Measurements from ENCODE around the gene EFCAB7.

The EFCAB7 gene

GRCh38 chr1:63593303-63593885 lies 70.1 kb downstream of the EFCAB7 start, which contains the start of gene PGM1:
PGM1 (plus strand) TSS chr1:63593411; CDS start chr1:63593489, 78 bp downstream.
- H3K4me1 ChIP-seq (ENCODE audit: insufficient read depth, insufficient read length) = no peaks in the 10 kb centered on the region
- H3K4me3 ChIP-seq (ENCODE audit: insufficient read length, low read depth) = peak within 1 kb of the TSS; percentile 82
- peaks cover 6% of the 10 kb centered on the region for H3K27me3 ChIP-seq (ENCODE audit: insufficient read depth, insufficient read length)
- peaks cover 12% of the 10 kb centered on the region for H3K36me3 ChIP-seq (ENCODE audit: insufficient read depth, insufficient read length, low read length)
- DNase-seq (ENCODE audit: low read depth, low spot score) = no peak
- TF ChIP-seq YY1 (IDR thresholded peaks at IDR 0.05; ENCODE audit: insufficient read depth, insufficient read length) (no peak), SUZ12 (IDR thresholded peaks at IDR 0.05; ENCODE audit: extremely low read depth, insufficient read depth, insufficient read length) (no peak), ZNF274 (IDR thresholded peaks at IDR 0.05; ENCODE audit: low read depth, low read length) (no peak)
- peak within 1 kb of the TSS; percentile 91 for H3K9ac ChIP-seq (ENCODE audit: insufficient read length, low read depth)
- no peaks in the 10 kb centered on the region for H3K9me3 ChIP-seq (ENCODE audit: insufficient read depth, low read length)

- Histone ChIP-seq H3K4me3 (ENCODE audit: insufficient read length, low read depth) (peak overlapping the region; percentile 82), H3K36me3 (ENCODE audit: insufficient read depth, insufficient read length, low read length) (peaks cover 12% of the 10 kb centered on the region), H3K9ac (ENCODE audit: insufficient read length, low read depth) (peak overlapping the region; percentile 91), H3K9me3 (ENCODE audit: insufficient read depth, low read length) (no peaks in the 10 kb centered on the region), H3K27me3 (ENCODE audit: insufficient read depth, insufficient read length) (peaks cover 6% of the 10 kb centered on the region), H3K4me1 (ENCODE audit: insufficient read depth, insufficient read length) (no peaks in the 10 kb centered on the region)
- DNase-seq (ENCODE audit: low read depth, low spot score) = no peak
- TF ChIP-seq ZNF274 (IDR thresholded peaks at IDR 0.05; ENCODE audit: low read depth, low read length) (no peak), SUZ12 (IDR thresholded peaks at IDR 0.05; ENCODE audit: extremely low read depth, insufficient read depth, insufficient read length) (no peak), YY1 (IDR thresholded peaks at IDR 0.05; ENCODE audit: insufficient read depth, insufficient read length) (no peak)
Measured at GRCh38 chr1:63593886-63594605, 70.7 kb downstream of the EFCAB7 start.

GRCh38 chr1:63595435-63595834 lies 72.1 kb downstream of the EFCAB7 start:
- Histone ChIP-seq H3K9ac (ENCODE audit: insufficient read length, low read depth) (no peak overlapping the region), H3K36me3 (ENCODE audit: insufficient read depth, insufficient read length, low read length) (peaks cover 12% of the 10 kb centered on the region), H3K9me3 (ENCODE audit: insufficient read depth, low read length) (no peaks in the 10 kb centered on the region), H3K27me3 (ENCODE audit: insufficient read depth, insufficient read length) (peaks cover 6% of the 10 kb centered on the region), H3K4me3 (ENCODE audit: insufficient read length, low read depth) (no peak overlapping the region), H3K4me1 (ENCODE audit: insufficient read depth, insufficient read length) (no peaks in the 10 kb centered on the region)
- TF ChIP-seq YY1 (IDR thresholded peaks at IDR 0.05; ENCODE audit: insufficient read depth, insufficient read length) (no peak), ZNF274 (IDR thresholded peaks at IDR 0.05; ENCODE audit: low read depth, low read length) (no peak), SUZ12 (IDR thresholded peaks at IDR 0.05; ENCODE audit: extremely low read depth, insufficient read depth, insufficient read length) (no peak)
- no peak for DNase-seq (ENCODE audit: low read depth, low spot score)

- no peak overlapping the region for H3K4me3 ChIP-seq (ENCODE audit: insufficient read length, low read depth)
- H3K9me3 ChIP-seq (ENCODE audit: insufficient read depth, low read length) = no peaks in the 10 kb centered on the region
- H3K9ac ChIP-seq (ENCODE audit: insufficient read length, low read depth) = no peak overlapping the region
- no peak for DNase-seq (ENCODE audit: low read depth, low spot score)
- no peaks in the 10 kb centered on the region for H3K27me3 ChIP-seq (ENCODE audit: insufficient read depth, insufficient read length)
- peaks cover 21% of the 10 kb centered on the region for H3K36me3 ChIP-seq (ENCODE audit: insufficient read depth, insufficient read length, low read length)
- TF ChIP-seq SUZ12 (IDR thresholded peaks at IDR 0.05; ENCODE audit: extremely low read depth, insufficient read depth, insufficient read length) = no peak
- no peak for TF ChIP-seq ZNF274 (IDR thresholded peaks at IDR 0.05; ENCODE audit: low read depth, low read length)
- TF ChIP-seq YY1 (IDR thresholded peaks at IDR 0.05; ENCODE audit: insufficient read depth, insufficient read length) = no peak
- no peaks in the 10 kb centered on the region for H3K4me1 ChIP-seq (ENCODE audit: insufficient read depth, insufficient read length)
Measured at GRCh38 chr1:63599799-63600198, 76.5 kb downstream of the EFCAB7 start.

GRCh38 chr1:63600248-63600647 lies 76.9 kb downstream of the EFCAB7 start:
- peaks cover 18% of the 10 kb centered on the region for H3K36me3 ChIP-seq (ENCODE audit: insufficient read depth, insufficient read length, low read length)
- no peak for DNase-seq (ENCODE audit: low read depth, low spot score)
- TF ChIP-seq YY1 (IDR thresholded peaks at IDR 0.05; ENCODE audit: insufficient read depth, insufficient read length) (no peak), SUZ12 (IDR thresholded peaks at IDR 0.05; ENCODE audit: extremely low read depth, insufficient read depth, insufficient read length) (no peak), ZNF274 (IDR thresholded peaks at IDR 0.05; ENCODE audit: low read depth, low read length) (no peak)
- H3K4me1 ChIP-seq (ENCODE audit: insufficient read depth, insufficient read length) = no peaks in the 10 kb centered on the region
- no peaks in the 10 kb centered on the region for H3K9me3 ChIP-seq (ENCODE audit: insufficient read depth, low read length)
- H3K4me3 ChIP-seq (ENCODE audit: insufficient read length, low read depth) = no peak overlapping the region
- no peaks in the 10 kb centered on the region for H3K27me3 ChIP-seq (ENCODE audit: insufficient read depth, insufficient read length)
- no peak overlapping the region for H3K9ac ChIP-seq (ENCODE audit: insufficient read length, low read depth)

GRCh38 chr1:63601061-63601460 lies 77.7 kb downstream of the EFCAB7 start:
- Histone ChIP-seq H3K9me3 (ENCODE audit: insufficient read depth, low read length) (no peaks in the 10 kb centered on the region), H3K4me3 (ENCODE audit: insufficient read length, low read depth) (no peak overlapping the region), H3K27me3 (ENCODE audit: insufficient read depth, insufficient read length) (no peaks in the 10 kb centered on the region), H3K9ac (ENCODE audit: insufficient read length, low read depth) (no peak overlapping the region), H3K36me3 (ENCODE audit: insufficient read depth, insufficient read length, low read length) (peaks cover 11% of the 10 kb centered on the region), H3K4me1 (ENCODE audit: insufficient read depth, insufficient read length) (no peaks in the 10 kb centered on the region)
- DNase-seq (ENCODE audit: low read depth, low spot score) = no peak
- TF ChIP-seq SUZ12 (IDR thresholded peaks at IDR 0.05; ENCODE audit: extremely low read depth, insufficient read depth, insufficient read length) (no peak), YY1 (IDR thresholded peaks at IDR 0.05; ENCODE audit: insufficient read depth, insufficient read length) (no peak), ZNF274 (IDR thresholded peaks at IDR 0.05; ENCODE audit: low read depth, low read length) (no peak)

- no peaks in the 10 kb centered on the region for H3K4me1 ChIP-seq (ENCODE audit: insufficient read depth, insufficient read length)
- TF ChIP-seq YY1 (IDR thresholded peaks at IDR 0.05; ENCODE audit: insufficient read depth, insufficient read length) (no peak), SUZ12 (IDR thresholded peaks at IDR 0.05; ENCODE audit: extremely low read depth, insufficient read depth, insufficient read length) (no peak), ZNF274 (IDR thresholded peaks at IDR 0.05; ENCODE audit: low read depth, low read length) (no peak)
- peaks cover 11% of the 10 kb centered on the region for H3K36me3 ChIP-seq (ENCODE audit: insufficient read depth, insufficient read length, low read length)
- H3K9me3 ChIP-seq (ENCODE audit: insufficient read depth, low read length) = no peaks in the 10 kb centered on the region
- DNase-seq (ENCODE audit: low read depth, low spot score) = no peak
- no peaks in the 10 kb centered on the region for H3K27me3 ChIP-seq (ENCODE audit: insufficient read depth, insufficient read length)
- no peak overlapping the region for H3K9ac ChIP-seq (ENCODE audit: insufficient read length, low read depth)
- H3K4me3 ChIP-seq (ENCODE audit: insufficient read length, low read depth) = no peak overlapping the region
Measured at GRCh38 chr1:63601463-63601862, 78.1 kb downstream of the EFCAB7 start.

Data from NT2/D1 (cell line).